HG03135 (cell line): ENCODE data around the gene C10orf95.
A peak's percentile ranks its signal among the peaks of the same experiment; 100 is the strongest.
"Not testable (repeated sequence)": the region's sequence is repeated elsewhere in the genome, so short reads cannot be mapped to it uniquely, and the experiment has no call there.

Experiments used
- ATAC-seq: cut with Tn5 transposase; IDR thresholded peaks from one replicate; pipeline ENCODE4 v1.9.1; 2021; ENCODE audit warnings: mild to moderate bottlenecking, moderate library complexity; ENCODE audit not compliant: unreplicated experiment

C10orf95 gene

DNA sequence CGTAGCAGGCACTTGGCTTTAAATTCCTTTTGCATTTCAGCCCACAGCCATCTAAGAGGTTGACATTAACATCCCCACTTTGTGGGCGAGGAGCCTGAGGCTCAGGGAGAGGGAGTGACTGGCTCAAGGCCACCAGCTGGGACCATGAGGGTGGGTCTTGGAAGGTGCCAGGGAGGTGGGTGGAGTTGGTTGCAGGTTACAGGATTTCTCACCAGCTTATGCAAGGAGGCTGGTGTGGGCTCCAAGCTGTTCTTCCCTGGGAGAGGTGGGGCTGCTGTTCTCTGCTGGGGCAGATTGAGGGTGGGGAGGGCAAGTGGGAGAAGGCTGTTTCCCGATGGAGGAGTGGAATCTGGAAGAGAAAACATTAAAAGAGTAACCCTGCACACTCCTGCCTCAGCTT lies 14.1 kb upstream of the C10orf95 start:
- ATAC-seq = no peak

- ATAC-seq = no peak
Observed at GRCh38 chr10:102463983-102464382, 12.6 kb upstream of the C10orf95 start.

GRCh38 chr10:102462512-102463054 lies 11.2 kb upstream of the C10orf95 start:
- no peak for ATAC-seq

DNA sequence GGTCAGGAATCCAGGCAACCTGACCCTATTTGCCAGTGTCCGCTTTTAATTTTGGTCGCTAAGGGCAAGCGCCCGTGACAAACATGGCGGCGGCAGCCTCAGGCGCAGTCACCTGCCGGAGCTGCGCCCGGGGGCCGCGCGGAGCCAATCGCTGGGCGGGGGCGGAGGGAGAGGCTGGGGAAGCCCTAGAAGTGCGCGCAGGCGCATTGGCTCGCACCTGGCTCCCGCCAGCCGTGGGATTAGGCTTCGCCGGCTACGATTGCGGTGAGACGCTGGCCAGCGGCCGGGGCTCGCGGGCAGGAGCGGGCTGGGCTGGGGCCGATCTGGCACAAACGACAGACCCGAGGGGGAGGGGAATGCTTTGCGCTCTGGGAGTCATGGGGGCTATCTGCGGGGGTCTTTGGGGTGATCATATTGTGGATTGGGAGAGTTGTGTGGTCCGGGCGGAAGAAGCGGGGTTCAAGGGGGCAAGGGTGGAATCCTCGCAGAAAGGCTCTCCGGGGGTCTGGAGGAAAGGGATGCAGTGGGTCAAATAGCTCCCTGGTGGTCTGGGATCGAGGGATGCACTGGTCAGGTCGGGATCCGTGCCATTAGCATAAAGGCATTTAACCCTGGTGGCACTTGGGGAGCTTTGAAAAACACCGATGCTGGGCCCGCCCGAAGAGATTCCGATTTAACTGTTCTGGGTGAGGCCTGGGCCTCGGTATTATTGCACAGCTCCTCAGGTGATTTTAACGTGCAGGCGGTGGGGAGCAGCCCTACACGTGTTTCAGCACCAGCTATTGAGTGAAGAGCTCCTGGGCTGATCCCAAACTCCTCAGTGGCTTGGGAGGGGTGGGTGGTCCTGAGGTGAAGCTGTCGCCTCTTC lies 10.1 kb upstream of the C10orf95 start:
- peak; percentile 80 for ATAC-seq

DNA sequence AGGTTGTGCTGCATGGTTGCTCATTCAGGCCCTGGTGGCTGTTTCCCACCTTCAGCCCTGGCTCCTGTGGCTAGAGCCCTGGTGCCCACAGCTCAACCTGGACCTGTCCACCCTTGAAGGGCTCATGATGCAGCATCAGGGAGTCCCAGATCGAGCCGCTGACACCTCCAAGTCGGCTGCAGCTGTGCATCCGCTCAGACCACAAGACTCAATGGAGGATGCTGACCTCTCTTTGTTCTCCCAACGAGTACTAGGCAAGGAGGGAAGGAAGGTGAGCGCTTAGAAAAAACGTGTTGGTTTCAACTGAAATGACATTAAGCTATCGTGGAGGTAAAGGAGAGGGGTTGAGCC lies 9.5 kb upstream of the C10orf95 start:
- peak; percentile 35 for ATAC-seq

DNA sequence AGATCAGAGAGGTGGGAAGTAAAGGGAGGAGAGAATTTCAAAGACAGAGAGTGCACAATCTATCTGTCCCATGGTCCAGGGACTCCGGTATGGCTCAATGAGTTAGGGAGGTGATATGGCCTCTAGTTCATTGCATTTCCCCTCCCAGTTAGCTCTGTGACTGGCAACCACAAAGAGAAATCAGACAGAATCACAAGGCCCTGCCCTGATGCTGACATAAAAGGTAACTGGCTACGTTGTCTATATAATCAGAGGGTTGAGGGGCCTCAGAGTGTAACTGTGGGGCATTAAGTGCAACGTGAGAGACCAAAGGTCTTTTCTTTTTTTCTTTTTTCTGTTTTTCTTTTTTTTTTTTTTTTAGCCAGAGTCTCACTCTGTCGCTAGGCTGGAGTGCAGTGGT lies 7.3 kb upstream of the C10orf95 start:
- ATAC-seq = no peak

DNA sequence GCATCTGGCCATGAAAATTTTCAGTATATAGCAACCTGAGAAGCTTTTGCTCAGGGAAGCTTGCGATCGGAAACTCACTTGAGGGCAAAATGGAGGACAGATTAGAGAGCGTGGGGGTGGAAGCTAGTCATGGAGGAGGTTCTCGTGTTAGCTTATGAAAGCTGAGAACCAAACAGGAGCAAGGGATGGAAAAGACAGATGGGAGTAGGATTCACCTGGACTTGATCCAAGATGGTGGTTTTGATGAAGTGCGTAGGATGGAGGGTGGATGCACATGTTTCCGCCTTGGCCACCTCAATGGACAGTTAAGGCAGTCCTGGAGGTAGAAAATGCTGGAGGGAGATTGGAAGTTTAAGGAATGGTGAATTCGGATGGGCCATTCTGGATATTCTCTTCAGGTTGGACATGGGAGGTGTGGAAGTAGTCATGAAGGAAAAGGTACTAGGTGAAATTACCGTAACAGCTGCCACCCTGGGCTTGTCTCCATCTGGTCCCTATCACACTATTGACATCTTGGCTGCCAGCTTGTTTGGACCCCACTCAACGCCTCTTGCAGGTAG lies 6.3 kb upstream of the C10orf95 start:
- no peak for ATAC-seq

- ATAC-seq = no peak
Observed at GRCh38 chr10:102455893-102456471, 4.6 kb upstream of the C10orf95 start.

DNA sequence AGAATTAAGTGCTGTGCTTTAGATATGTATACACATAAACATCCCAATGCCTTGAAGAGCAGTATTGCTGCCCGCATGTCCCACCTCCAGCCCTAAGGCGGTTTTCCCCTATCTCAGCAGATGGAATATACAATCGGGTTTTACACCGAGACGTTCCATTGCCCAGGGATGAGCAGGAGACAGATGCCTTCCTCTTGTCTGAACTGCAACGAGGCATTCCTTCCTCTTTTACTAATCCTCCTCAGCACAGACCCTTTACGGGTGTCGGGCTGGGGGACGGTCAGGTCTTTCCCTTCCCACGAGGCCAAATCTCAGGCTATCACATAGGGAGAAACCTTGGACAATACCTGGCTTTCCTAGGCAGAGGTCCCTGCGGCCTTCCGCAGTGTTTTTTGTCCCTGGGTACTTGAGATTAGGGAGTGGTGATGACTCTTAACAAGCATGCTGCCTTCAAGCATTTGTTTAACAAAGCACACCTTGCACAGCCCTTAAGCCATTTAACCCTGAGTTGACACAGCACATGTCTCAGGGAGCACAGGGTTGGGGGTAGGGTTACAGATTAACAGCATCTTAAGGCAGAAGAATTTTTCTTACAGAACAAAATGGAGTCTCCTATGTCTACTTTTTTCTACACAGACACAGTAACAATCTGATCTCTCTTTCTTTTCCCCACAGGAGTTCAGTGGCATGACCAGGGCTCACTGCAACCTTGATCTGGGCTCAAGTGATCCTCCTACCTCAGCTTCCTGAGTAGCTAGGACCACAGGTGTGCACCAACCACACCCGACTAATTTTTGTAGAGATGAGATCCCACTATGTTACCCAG lies 3.5 kb upstream of the C10orf95 start:
- ATAC-seq = not testable (repeated sequence)

DNA sequence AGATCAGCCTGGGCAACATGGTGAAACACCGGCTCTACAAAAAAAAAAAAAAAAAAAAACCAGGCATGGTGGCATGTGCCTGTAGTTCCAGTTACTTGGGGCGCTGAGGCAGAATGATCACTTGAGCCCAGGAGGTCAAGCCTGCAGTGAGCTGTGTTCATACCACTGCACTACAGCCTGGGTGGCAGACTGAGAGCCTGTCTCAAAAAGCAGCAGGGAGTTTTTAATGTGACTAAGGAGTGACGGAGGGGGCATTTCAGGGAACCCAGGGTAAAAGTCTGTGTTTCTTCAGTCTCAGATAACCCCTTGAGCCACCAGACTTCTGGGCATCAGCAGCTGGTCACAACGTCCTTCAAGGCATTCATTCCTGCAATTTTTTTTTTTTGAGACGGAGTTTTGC lies 2.2 kb upstream of the C10orf95 start:
- ATAC-seq = no peak

GRCh38 chr10:102452672-102453340 lies 1.5 kb upstream of the C10orf95 start:
- ATAC-seq = no peak

GRCh38 chr10:102450374-102451104 lies 804 bp downstream of the C10orf95 start:
- peak; percentile 68 for ATAC-seq

GRCh38 chr10:102450124-102450373 lies 1.3 kb downstream of the C10orf95 start:
- no peak for ATAC-seq

DNA sequence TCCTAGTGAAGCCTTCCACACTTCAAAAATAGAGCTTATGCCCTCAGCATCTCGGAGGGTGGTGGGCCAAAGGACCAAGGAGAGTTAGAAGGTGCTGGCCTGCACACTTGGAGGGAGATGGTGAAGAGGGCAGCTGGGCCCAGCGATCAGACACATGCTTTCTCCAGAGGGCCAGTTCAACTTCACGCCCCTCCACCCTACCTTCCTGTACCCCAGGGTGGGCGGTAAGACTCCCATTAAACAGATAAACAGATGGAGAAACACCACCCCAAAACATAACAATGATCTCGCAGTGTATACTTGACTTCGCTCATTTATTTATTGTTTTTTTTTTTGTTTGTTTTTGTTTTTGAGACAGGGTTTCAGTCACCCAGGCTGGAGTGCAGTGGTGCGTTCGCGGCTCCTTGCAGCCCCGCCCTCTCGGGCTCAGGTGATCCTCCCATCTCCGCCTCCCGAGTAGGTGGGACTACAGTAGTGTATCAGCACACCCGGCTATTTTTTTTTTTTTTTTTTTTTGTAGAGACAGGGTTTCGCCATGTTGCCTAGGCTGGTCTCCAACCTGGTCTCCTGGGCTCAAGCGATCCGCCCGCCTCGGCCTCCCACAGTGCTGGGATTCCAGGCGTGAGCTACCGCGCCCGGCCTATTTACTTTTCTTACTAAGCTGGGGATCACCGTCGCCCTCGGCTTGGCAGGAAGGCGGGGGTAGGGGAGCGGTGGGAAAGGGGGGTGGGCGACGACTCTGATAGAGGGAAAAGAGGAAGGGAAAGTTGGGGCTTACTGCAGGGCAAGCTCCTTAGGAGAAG lies 1.8 kb downstream of the C10orf95 start:
- peak; percentile 49 for ATAC-seq

GRCh38 chr10:102444851-102445250 lies 6.5 kb downstream of the C10orf95 start:
- ATAC-seq = no peak

GRCh38 chr10:102438374-102438773 lies 13.0 kb downstream of the C10orf95 start:
- ATAC-seq = no peak

DNA sequence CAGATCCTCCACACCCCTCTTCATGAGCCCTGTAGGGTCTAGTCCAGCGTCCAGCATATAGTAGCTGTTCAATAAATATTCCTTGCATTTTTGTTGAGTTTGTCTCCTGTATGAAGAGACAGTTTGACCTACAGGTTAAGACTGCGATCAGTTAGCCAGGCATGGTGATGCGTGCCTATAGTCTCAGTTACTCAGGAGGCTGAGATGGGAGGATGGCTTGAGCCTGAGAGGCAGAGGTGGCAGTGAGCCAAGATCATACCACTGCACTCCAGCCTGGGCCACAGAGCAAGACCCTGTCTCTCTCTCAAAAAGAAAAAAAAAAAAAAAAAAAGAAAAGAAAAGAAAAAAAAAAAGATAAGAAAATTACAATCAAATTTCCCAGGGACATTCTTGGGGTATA lies 13.8 kb downstream of the C10orf95 start:
- ATAC-seq = no peak

DNA sequence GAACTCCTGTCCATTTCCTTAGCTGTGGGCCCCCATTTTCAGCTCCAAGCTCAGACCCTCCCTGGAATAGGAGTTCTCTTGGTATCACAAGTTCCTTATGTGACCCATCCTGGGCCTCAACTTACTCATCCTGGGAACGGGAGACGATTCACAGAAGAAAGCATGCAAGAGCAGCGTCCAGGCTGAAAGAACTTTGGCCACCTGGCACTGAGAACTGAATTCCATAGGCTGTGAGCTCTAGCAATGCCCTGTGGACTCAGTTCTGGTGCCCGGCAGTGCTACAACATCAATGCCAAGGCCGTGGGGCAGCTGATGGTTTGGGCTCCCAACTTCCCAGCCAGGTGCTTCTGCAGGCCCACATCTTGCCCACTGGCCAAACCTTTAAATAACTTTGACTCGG lies 15.0 kb downstream of the C10orf95 start:
- no peak for ATAC-seq

DNA sequence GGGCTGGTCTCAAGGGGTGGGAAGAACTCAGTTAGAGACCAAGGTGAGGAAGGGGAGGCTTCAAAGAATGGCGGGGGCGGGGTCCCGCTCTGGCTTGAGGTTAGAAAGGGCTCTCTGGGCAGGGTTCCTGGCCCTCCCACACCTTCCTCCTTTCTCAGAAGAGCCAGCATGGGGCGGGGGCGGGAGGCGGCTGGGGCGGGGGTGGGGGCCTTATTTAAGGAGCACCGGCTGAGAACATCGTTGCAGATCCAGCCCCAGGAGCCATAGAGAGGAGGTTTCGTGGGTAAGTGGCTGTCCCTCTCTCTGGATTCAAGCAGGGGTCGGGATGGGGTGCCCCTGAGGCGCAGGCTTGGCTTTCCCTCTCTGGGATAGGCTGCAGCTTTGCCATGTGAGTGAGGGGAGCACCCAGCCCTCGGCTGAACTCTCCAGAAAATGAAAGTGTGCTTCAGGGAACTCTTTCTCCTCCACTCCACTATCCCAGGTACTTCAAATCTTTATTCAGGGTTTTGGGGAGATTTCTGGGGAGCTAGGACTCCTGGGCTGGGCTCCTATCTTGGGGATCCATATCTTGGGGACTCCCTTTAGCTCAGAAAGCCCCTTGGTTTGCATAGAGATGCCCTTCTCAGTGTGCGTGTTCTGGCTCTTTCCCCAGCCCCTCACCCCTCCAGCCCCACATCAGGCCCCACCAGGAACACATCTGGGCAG lies 15.7 kb downstream of the C10orf95 start:
- no peak for ATAC-seq
